ENCODE measurements around the gene S100A11. TPM values are rescaled to one million over a fixed set of nuclear protein-coding genes. Genes with fewer than 3 reads are reported as not detected.

The S100A11 gene
- total and polyA plus RNA-seq, 9 of the 15 experiments (the other 6 are each of a cell fraction or from before 2014, with no cell fraction given), result 131 to 808 (median 235) TPM

DNA sequence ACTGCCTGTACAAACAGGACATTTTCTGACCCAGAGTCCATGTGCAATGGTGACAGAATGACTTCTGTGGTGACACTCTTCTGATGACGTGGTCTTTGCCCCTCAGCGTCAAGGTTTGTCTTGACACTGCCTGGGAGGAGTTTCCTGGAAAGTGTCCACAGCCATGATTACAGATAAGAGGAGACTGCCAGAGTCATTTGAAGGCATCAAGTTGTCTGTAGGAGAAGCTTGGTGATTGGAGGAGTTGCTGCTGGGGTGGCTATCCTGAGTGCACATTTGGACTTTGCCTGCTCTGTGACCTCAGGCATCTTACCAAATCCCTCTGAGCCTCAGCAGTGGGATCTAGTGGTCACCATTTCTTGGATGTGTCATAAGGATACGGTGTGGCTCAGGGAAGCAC lies 34.3 kb upstream of the S100A11 start (continued):
- TF ChIP-seq ZNF384 (IDR thresholded peaks at IDR 0.05; ENCODE audit: low read depth, low read length), result no peak
- TF ChIP-seq BMI1 (IDR thresholded peaks at IDR 0.05; ENCODE audit: low read length), result no peak
- TF ChIP-seq HMGN3 (IDR thresholded peaks at IDR 0.05; ENCODE audit: borderline replicate concordance, extremely low read depth, insufficient read length, low read depth, low read length), result no peak
- no peak for TF ChIP-seq ZNF316 (IDR thresholded peaks at IDR 0.05)
- no peak for TF ChIP-seq ARHGAP35 (IDR thresholded peaks at IDR 0.05; ENCODE audit: partially characterized antibody)
- TF ChIP-seq PHTF2 (CRISPR knock-in tag; IDR thresholded peaks at IDR 0.05), result no peak
- TF ChIP-seq SMARCE1 (IDR thresholded peaks at IDR 0.05), result peak; percentile 30; the same call in 1 of the 2 replicates
- TF ChIP-seq, protein P1, sequence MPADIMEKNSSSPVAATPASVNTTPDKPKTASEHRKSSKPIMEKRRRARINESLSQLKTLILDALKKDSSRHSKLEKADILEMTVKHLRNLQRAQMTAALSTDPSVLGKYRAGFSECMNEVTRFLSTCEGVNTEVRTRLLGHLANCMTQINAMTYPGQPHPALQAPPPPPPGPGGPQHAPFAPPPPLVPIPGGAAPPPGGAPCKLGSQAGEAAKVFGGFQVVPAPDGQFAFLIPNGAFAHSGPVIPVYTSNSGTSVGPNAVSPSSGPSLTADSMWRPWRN (IDR thresholded peaks at IDR 0.05; ENCODE audit: low read depth), result no peak
- TF ChIP-seq, protein P2, sequence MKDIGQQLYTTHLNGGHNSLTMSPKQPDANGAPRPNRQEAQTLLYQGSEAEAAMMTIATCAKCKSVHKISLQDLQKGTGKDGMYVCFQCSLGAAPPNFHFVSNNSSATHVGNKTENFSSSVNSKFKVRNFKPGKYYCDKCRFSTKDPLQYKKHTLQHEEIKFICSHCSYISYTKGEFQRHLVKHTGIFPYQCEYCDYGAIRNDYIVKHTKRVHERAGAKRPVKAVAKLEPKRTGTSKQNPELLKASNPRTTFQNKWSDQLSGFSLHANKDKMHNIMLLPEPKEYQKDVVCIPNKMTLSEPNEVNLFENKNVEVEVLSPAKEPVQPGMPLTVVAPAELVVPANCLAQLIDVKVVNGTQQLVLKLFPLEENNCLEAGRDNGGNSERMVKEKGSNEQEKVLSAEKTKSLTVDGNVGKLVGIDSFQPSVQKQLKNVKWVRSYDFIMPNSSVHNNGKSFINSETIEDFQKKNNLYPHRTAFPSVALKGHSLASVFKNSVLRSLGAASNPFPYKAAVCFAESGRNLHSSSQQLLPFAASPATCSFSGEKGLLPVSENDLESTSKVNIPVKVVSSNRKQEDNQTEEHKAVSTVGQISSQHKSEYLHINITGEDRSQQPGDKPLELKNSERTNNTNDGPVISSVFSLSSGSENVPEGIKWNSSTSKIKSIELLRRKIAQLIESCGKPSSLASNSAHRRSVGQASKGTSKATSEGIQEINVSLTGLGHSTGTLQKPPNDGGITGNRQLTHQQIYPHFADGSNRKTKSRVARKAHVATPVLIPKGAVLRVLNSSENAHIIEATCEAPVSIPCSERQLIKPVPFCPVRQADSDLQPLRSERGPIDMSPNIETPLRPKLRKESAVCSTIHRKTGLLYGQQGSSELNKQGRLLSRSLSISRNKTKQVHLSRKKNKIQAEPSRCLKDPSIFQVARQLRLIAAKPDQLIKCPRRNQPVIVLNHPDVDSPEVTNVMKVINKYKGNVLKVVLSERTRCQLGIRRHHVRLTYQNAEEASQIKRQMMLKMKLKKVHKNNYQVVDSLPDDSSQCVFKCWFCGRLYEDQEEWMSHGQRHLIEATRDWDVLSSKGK (CRISPR knock-in tag; IDR thresholded peaks at IDR 0.05), result no peak
- no peak for TF ChIP-seq GATAD2A (IDR thresholded peaks at IDR 0.05)
- TF ChIP-seq, protein P3, sequence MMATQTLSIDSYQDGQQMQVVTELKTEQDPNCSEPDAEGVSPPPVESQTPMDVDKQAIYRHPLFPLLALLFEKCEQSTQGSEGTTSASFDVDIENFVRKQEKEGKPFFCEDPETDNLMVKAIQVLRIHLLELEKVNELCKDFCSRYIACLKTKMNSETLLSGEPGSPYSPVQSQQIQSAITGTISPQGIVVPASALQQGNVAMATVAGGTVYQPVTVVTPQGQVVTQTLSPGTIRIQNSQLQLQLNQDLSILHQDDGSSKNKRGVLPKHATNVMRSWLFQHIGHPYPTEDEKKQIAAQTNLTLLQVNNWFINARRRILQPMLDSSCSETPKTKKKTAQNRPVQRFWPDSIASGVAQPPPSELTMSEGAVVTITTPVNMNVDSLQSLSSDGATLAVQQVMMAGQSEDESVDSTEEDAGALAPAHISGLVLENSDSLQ (IDR thresholded peaks at IDR 0.05), result peak; percentile 84
- TF ChIP-seq HDAC8 (tag; IDR thresholded peaks at IDR 0.05), result no peak
- TF ChIP-seq MYC (IDR thresholded peaks at IDR 0.05; ENCODE audit: low read depth, low read length), result peak; percentile 65
- no peak for TF ChIP-seq MYC (CRISPR knock-in tag; IDR thresholded peaks at IDR 0.05; ENCODE audit: borderline replicate concordance, low read depth)
- no peak for TF ChIP-seq EZH2 (IDR thresholded peaks at IDR 0.05; ENCODE audit: borderline replicate concordance, low read depth, low read length)
- TF ChIP-seq L3MBTL2 (IDR thresholded peaks at IDR 0.05), result peak; percentile 87
- no peak for TF ChIP-seq SRSF7 (optimal IDR thresholded peaks at IDR 0.05; ENCODE audit: low read depth, low read length)
- TF ChIP-seq CREM (IDR thresholded peaks at IDR 0.05; ENCODE audit: low read depth), result peak; percentile 96
- peak; percentile 89 for TF ChIP-seq NCOA1 (IDR thresholded peaks at IDR 0.05; ENCODE audit: low read depth)
- TF ChIP-seq SOX6 (IDR thresholded peaks at IDR 0.05), result 0 out of 2 replicates have a peak, but pooled peaks have one; percentile 56
- TF ChIP-seq WHSC1 (IDR thresholded peaks at IDR 0.05; ENCODE audit: low read length), result no peak
- TF ChIP-seq DPF2 (IDR thresholded peaks at IDR 0.05), result 0 out of 2 replicates have a peak, but pooled peaks have one; percentile 50
- no peak for TF ChIP-seq PURB (CRISPR knock-in tag; IDR thresholded peaks at IDR 0.05; ENCODE audit: low read depth)
- TF ChIP-seq DIDO1 (tag; IDR thresholded peaks at IDR 0.05; ENCODE audit: low read depth), result no peak
- TF ChIP-seq MIER1 (IDR thresholded peaks at IDR 0.05; ENCODE audit: low read depth), result no peak
- no peak for TF ChIP-seq KDM1A (IDR thresholded peaks at IDR 0.05)
- TF ChIP-seq ESRRA (IDR thresholded peaks at IDR 0.05; ENCODE audit: borderline replicate concordance, low read depth), result peak; percentile 38; the same call in 1 of the 2 replicates
- TF ChIP-seq CBFA2T3 (IDR thresholded peaks at IDR 0.05), result peak; percentile 27; the same call in 1 of the 2 replicates
- TF ChIP-seq ZFX (CRISPR knock-in tag; IDR thresholded peaks at IDR 0.05), result no peak
- no peak for TF ChIP-seq GATAD2B (IDR thresholded peaks at IDR 0.05; ENCODE audit: borderline replicate concordance)
